H1 (cell line): ENCODE measurements around the gene SPG7. TPM values are rescaled to one million over a fixed set of nuclear protein-coding genes. Genes with fewer than 3 reads are reported as not detected.

Experiments used
- CTCF ChIA-PET: fragments of 300-600 bp; sonication (Branson Sonifier 250); formaldehyde crosslinking; loops from one replicate; lab custom pipeline; 2021; ENCODE audit not compliant: partially characterized antibody; lab: Charles Lee
- POLR2A ChIA-PET: fragments of 300-600 bp; sonication (Branson Sonifier 250); formaldehyde crosslinking; loops from one replicate; lab custom pipeline; 2021; ENCODE audit warnings: inconsistent platforms; ENCODE audit not compliant: partially characterized antibody; lab: Charles Lee
- DNase-seq, 2 experiments: peaks; one replicate each; pipeline versions ENCODE4 v3.0.0 to v3.0.0-alpha.2; 2010 to 2022; ENCODE audit warnings: low spot score in 2 of 2, low read depth in 1 of 2, mixed read lengths in 1 of 2
- FAIRE-seq: peaks from 2 replicates; lab custom pipeline; 2011; peaks lifted over from hg19 to GRCh38; lab: Jason Lieb, UNC
- H2AFZ ChIP-seq: 2 replicates; pipeline ENCODE4 v1.8.1; 2012; ENCODE audit warnings: low read length, inconsistent platforms
- H2AK5ac ChIP-seq: 2 replicates; pipeline ENCODE4 v1.6.1; 2013; ENCODE audit warnings: low read depth, low read length
- H2BK120ac ChIP-seq: replicated peaks from 2 replicates; pipeline ENCODE3; 2013; ENCODE audit warnings: low read depth, low read length, inconsistent platforms
- H2BK12ac ChIP-seq: 2 replicates; pipeline ENCODE4 v1.6.1; 2013; ENCODE audit warnings: low read depth, low read length
- H2BK15ac ChIP-seq: 2 replicates; pipeline ENCODE4 v1.6.1; 2013; ENCODE audit warnings: low read length
- H2BK20ac ChIP-seq: 2 replicates; pipeline ENCODE4 v1.6.1; 2013; ENCODE audit warnings: low read length
- H2BK5ac ChIP-seq: 2 replicates; pipeline ENCODE4 v1.6.1; 2013; ENCODE audit warnings: low read depth, low read length
- H3K14ac ChIP-seq: 2 replicates; pipeline ENCODE4 v1.6.1; 2013; ENCODE audit warnings: inconsistent platforms; ENCODE audit not compliant: insufficient read length
- H3K18ac ChIP-seq: 2 replicates; pipeline ENCODE4 v1.6.1; 2013; ENCODE audit warnings: low read length; ENCODE audit errors: extremely low read depth
- H3K23ac ChIP-seq: 2 replicates; pipeline ENCODE4 v1.6.1; 2013; ENCODE audit warnings: inconsistent platforms; ENCODE audit not compliant: insufficient read length
- H3K23me2 ChIP-seq: 2 replicates; pipeline ENCODE4 v1.6.1; 2013; ENCODE audit warnings: low read depth, low read length
- H3K27ac ChIP-seq: 2 replicates; pipeline ENCODE4 v1.6.1; 2011; ENCODE audit warnings: low read depth, low read length, inconsistent platforms
- H3K27me3 ChIP-seq, 4 experiments: replicated peaks in 1 of 4; 1 replicate in 1 of 4; 2 replicates in 3 of 4; pipeline versions ENCODE4 v1.6.1 to v1.8.1; 2011 to 2013; ENCODE audit warnings: low read length in 3 of 4, mild to moderate bottlenecking in 3 of 4, inconsistent platforms in 2 of 4, mixed read lengths in 2 of 4, moderate library complexity in 1 of 4; ENCODE audit not compliant: control insufficient read depth in 3 of 4, insufficient read depth in 3 of 4; ENCODE audit errors: extremely low read depth in 1 of 4
- H3K36me3 ChIP-seq, 4 experiments: 2 replicates each; pipeline versions ENCODE4 v1.6.1 to v1.8.1; 2011 to 2013; ENCODE audit warnings: mild to moderate bottlenecking in 4 of 4, low read length in 3 of 4, moderate library complexity in 2 of 4, control low read depth in 1 of 4, inconsistent platforms in 1 of 4; ENCODE audit not compliant: insufficient read depth in 4 of 4, control insufficient read depth in 2 of 4
- H3K4ac ChIP-seq: replicated peaks from 2 replicates; pipeline ENCODE3; 2013; ENCODE audit warnings: low read length, low read depth, mixed read lengths, inconsistent platforms; ENCODE audit not compliant: insufficient read length
- H3K4me1 ChIP-seq, 4 experiments: replicated peaks in 1 of 4; 1 replicate in 1 of 4; 2 replicates in 3 of 4; pipeline versions ENCODE4 v1.6.1 to v1.8.1; 2011 to 2013; ENCODE audit warnings: low read length in 3 of 4, inconsistent platforms in 2 of 4, mixed read lengths in 1 of 4; ENCODE audit not compliant: insufficient read depth in 4 of 4, control insufficient read depth in 3 of 4
- H3K4me2 ChIP-seq, 2 experiments: 2 replicates each; pipeline versions ENCODE4 v1.6.1 to v1.8.1; 2011 to 2013; ENCODE audit warnings: low read depth in 2 of 2, low read length in 2 of 2, control low read depth in 1 of 2, inconsistent platforms in 1 of 2, mild to moderate bottlenecking in 1 of 2; ENCODE audit not compliant: insufficient read depth in 1 of 2
- H3K4me3 ChIP-seq, 4 experiments: fragments of 200-600, 300-600 bp in 1 of 4; sonication (generic), shearing (Covaris generic), sonication (Bioruptor Twin) in 1 of 4; 2 replicates each; pipeline versions ENCODE4 v1.5.1 to v1.8.1; 2011 to 2016; ENCODE audit warnings: low read length in 4 of 4, low read depth in 3 of 4, control low read depth in 2 of 4, inconsistent platforms in 2 of 4, mild to moderate bottlenecking in 2 of 4, mixed read lengths in 1 of 4, moderate library complexity in 1 of 4; ENCODE audit not compliant: insufficient read depth in 2 of 4; ENCODE audit errors: extremely low read depth in 1 of 4
- H3K56ac ChIP-seq: replicated peaks from 2 replicates; pipeline ENCODE3; 2013; ENCODE audit warnings: low read depth, mild to moderate bottlenecking, mixed read lengths, low read length, inconsistent platforms; ENCODE audit not compliant: insufficient read length
- H3K79me1 ChIP-seq: 2 replicates; pipeline ENCODE4 v1.6.1; 2013; ENCODE audit warnings: low read depth, low read length, control low read depth
- H3K79me2 ChIP-seq, 2 experiments: 2 replicates each; pipeline versions ENCODE4 v1.6.1 to v1.8.1; 2012 to 2013; ENCODE audit warnings: low read length in 2 of 2, mild to moderate bottlenecking in 2 of 2, inconsistent platforms in 1 of 2; ENCODE audit not compliant: insufficient read depth in 2 of 2, control insufficient read depth in 1 of 2
- H3K9ac ChIP-seq, 4 experiments: replicated peaks in 1 of 4; 1 replicate in 1 of 4; 2 replicates in 3 of 4; pipeline versions ENCODE4 v1.6.1 to v1.8.1; 2011 to 2013; ENCODE audit warnings: low read depth in 3 of 4, low read length in 3 of 4, control low read depth in 2 of 4, mild to moderate bottlenecking in 2 of 4, moderate library complexity in 2 of 4, inconsistent platforms in 1 of 4; ENCODE audit errors: extremely low read depth in 1 of 4
- H3K9me3 ChIP-seq, 2 experiments: 2 replicates each; pipeline versions ENCODE4 v1.6.1 to v1.8.1; 2012 to 2013; ENCODE audit warnings: mild to moderate bottlenecking in 2 of 2, moderate library complexity in 2 of 2, control low read depth in 1 of 2, inconsistent platforms in 1 of 2, low read depth in 1 of 2, low read length in 1 of 2, mixed read lengths in 1 of 2; ENCODE audit not compliant: insufficient read depth in 2 of 2
- H4K20me1 ChIP-seq, 2 experiments: replicated peaks in 1 of 2; 2 replicates each; pipeline versions ENCODE3 to v1.8.1; 2011 to 2013; ENCODE audit warnings: inconsistent platforms in 2 of 2, low read length in 2 of 2, mild to moderate bottlenecking in 1 of 2; ENCODE audit not compliant: insufficient read depth in 2 of 2, control insufficient read depth in 1 of 2
- H4K5ac ChIP-seq: 2 replicates; pipeline ENCODE4 v1.6.1; 2013; ENCODE audit warnings: low read length, low read depth, mixed read lengths, inconsistent platforms; ENCODE audit not compliant: insufficient read length
- H4K8ac ChIP-seq: 2 replicates; pipeline ENCODE4 v1.8.0; 2013; ENCODE audit warnings: mild to moderate bottlenecking, moderate library complexity, low read length, inconsistent platforms; ENCODE audit not compliant: insufficient read depth; ENCODE audit errors: extremely low read depth
- H4K91ac ChIP-seq: replicated peaks from 2 replicates; pipeline ENCODE3; 2013; ENCODE audit warnings: low read length, mixed read lengths, inconsistent platforms; ENCODE audit not compliant: insufficient read length
- BCL11A ChIP-seq, 2 experiments: IDR thresholded peaks; one replicate each; pipeline ENCODE4 v1.6.1; 2011; ENCODE audit warnings: low read depth in 2 of 2, low read length in 2 of 2, mild to moderate bottlenecking in 2 of 2
- CBX8 ChIP-seq: fragments of 300-800, 300-1000 bp; sonication (generic); IDR thresholded peaks from 2 replicates; pipeline ENCODE4 v1.7.1; 2016; ENCODE audit warnings: low read depth, low read length, borderline replicate concordance
- CEBPB ChIP-seq: IDR thresholded peaks from 2 replicates; pipeline ENCODE4 v1.6.1; 2012; ENCODE audit warnings: low read depth, low read length
- CHD1 ChIP-seq: IDR thresholded peaks from 2 replicates; pipeline ENCODE4 v1.6.1; 2012; ENCODE audit warnings: low read depth, low read length, improper control_type of control experiment
- CHD2 ChIP-seq: IDR thresholded peaks from 2 replicates; pipeline ENCODE4 v1.6.1; 2012; ENCODE audit warnings: low read length, improper control_type of control experiment
- RXRA ChIP-seq: IDR thresholded peaks from 2 replicates; pipeline ENCODE4 v1.6.1; 2011; ENCODE audit warnings: low read depth, mild to moderate bottlenecking, low read length, moderate library complexity; ENCODE audit not compliant: insufficient read depth
- TAF7 ChIP-seq: optimal IDR thresholded peaks from 2 replicates; pipeline ENCODE3; 2011; ENCODE audit warnings: low read depth, mild to moderate bottlenecking, inconsistent platforms, low read length, moderate library complexity, borderline replicate concordance
- YY1 ChIP-seq: IDR thresholded peaks from 2 replicates; pipeline ENCODE4 v1.6.1; 2011; ENCODE audit warnings: low read depth, mild to moderate bottlenecking, low read length
- WGBS, 2 experiments: shearing (Covaris generic) in 1 of 2; methylation state at CpG; one replicate each; pipeline versions ENCODE4 v1.1.6 to v1.1.7; 2013 to 2015; ENCODE audit warnings: low lambda C conversion rate in 2 of 2, mixed read lengths in 2 of 2, inconsistent platforms in 1 of 2, low coverage in 1 of 2, missing lambda C conversion rate in 1 of 2; ENCODE audit not compliant: insufficient replicate concordance in 2 of 2, insufficient coverage in 1 of 2, insufficient read length in 1 of 2; ENCODE audit errors: extremely low coverage in 1 of 2, missing lambda C conversion rate in 1 of 2; 5-methylcytosine and 5-hydroxymethylcytosine counted together
- polyA plus RNA-seq, 7 experiments: library from polyadenylated mRNA; depleted of rRNA in 3 of 7; stranded (reverse) in 5 of 7; unstranded in 2 of 7; fragments of >200 nt in 5 of 7; fragments of 200-250 nt in 2 of 7; gene quantifications; 1 replicate in 5 of 7; 2 replicates in 1 of 7; 4 replicates in 1 of 7; pipeline versions ENCODE4 v1.2.1 to v1.2.3, GENCODE V29; 2011 to 2013; ENCODE audit warnings: missing spikeins in 2 of 7, mixed read lengths in 2 of 7
- total RNA-seq: library from RNA; stranded (reverse); fragmentation: NEBNext Ultra II Directional; extraction: Animal tissue kit (Norgen Biotek cat#: 25700); gene quantifications from 2 replicates; pipeline ENCODE4 v1.2.1, GENCODE V29; 2021

SPG7 gene
- total and polyA plus RNA-seq, 2 of the 8 experiments (the other 6 are each of a cell fraction or from before 2014, with no cell fraction given) = 72.1 to 113 TPM

DNA sequence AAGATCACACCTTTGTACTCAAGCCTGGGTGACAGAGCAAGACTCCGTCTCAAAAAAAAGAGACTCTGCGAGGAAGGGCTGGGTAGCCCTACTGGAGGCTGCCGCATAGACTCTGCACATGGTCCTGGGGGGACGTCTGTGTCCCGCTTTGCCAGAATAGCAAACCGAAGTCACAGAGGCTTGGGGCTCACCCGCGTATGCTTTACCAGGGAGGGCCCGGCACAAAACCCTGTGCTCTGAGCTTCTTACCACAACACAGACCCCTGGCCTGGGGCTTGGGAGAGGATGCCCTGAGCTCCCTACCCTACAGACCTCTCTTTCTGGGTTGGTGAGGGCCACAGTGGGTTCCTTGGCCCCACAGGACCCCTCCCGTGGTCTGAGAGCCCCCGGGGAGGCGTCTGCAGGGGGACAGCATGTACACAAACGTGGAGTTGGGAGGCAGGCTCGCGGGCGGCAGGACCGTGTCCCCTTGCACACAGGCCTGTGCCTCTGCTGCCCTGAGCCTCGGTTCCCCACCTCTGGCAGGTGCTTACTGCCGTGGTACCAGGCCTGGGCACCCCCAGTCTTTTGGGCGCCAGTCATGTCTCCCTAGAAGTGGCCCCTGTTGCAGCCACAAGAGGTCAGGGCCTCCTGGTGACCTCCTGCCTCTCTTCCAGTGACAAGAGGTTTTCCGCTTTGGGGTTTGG, 81.2 kb downstream of the SPG7 start:
- no peak overlapping the region for H4K8ac ChIP-seq
- no peak overlapping the region for H3K56ac ChIP-seq
- TF ChIP-seq CBX8 (no peak), CHD2 (no peak), CEBPB (no peak), BCL11A (IDR thresholded peaks at IDR 0.05; ENCODE audit: low read depth in 2 of 2, low read length in 2 of 2) (no peak), RXRA (no peak), TAF7 (no peak), CHD1 (no peak), YY1 (no peak)
- peaks cover 5 to 19% of the 10 kb centered on the region in 2 experiments; a peak in 3 of 4 replicates for H3K9me3 ChIP-seq
- no peak overlapping the region for H3K4me3 ChIP-seq
- no peaks in the 10 kb centered on the region for H4K20me1 ChIP-seq
- no peak overlapping the region for H3K14ac ChIP-seq
- H4K91ac ChIP-seq = no peak overlapping the region
- H3K36me3 ChIP-seq = peaks cover 0 to 17% (median 5%) of the 10 kb centered on the region in 4 experiments; a peak in 4 of 8 replicates
- no peak overlapping the region for H2BK5ac ChIP-seq
- FAIRE-seq (no peak), DNase-seq (no peak)
- POLR2A ChIA-PET = interaction anchor here (0.6 to 0.7 kb wide), 2 partner anchors 10 to 25 kb away, joined by 3 read pairs; no protein-coding TSS in a partner anchor
- no peaks in the 10 kb centered on the region for H3K23me2 ChIP-seq
- no peak overlapping the region for H4K5ac ChIP-seq
- no peak overlapping the region for H2BK12ac ChIP-seq
- no peak overlapping the region for H3K4ac ChIP-seq
- no peaks in the 10 kb centered on the region for H3K79me2 ChIP-seq
- H2BK120ac ChIP-seq = no peak overlapping the region
- no peak overlapping the region for H3K4me2 ChIP-seq
- H3K4me1 ChIP-seq = no peaks in the 10 kb centered on the region
- H2BK15ac ChIP-seq = no peak overlapping the region
- no peak overlapping the region for H2AK5ac ChIP-seq
- H3K9ac ChIP-seq = no peak overlapping the region
- CTCF ChIA-PET = interaction anchor here (1.1 to 1.7 kb wide), 4 partner anchors 13 to 607 kb away, joined by 3 to 5 read pairs (median 4); no protein-coding TSS in a partner anchor
- no peaks in the 10 kb centered on the region for H3K27me3 ChIP-seq
- H3K79me1 ChIP-seq = no peaks in the 10 kb centered on the region
- no peak overlapping the region for H2AFZ ChIP-seq
- no peak overlapping the region for H2BK20ac ChIP-seq
- H3K27ac ChIP-seq = no peak overlapping the region
- 94% methylated on average over 20 of the region's 21 CpGs; no CpG with 5 or more reads in 1 of the 2 experiments for WGBS, 2 experiments
- no peak overlapping the region for H3K18ac ChIP-seq
- H3K23ac ChIP-seq = no peak overlapping the region
